H9 (cell line): ENCODE measurements around the gene PLAU. TPM values are rescaled to one million over a fixed set of nuclear protein-coding genes. Genes with fewer than 3 reads are reported as not detected.

Experiments used
- DNase-seq: peaks from one replicate; pipeline ENCODE4 v3.0.0-alpha.2; 2017
- H2AFZ ChIP-seq: one replicate; pipeline ENCODE4 v1.6.1; 2013; ENCODE audit warnings: mild to moderate bottlenecking, low read length, control low read depth, moderate library complexity
- H2AK5ac ChIP-seq: 2 replicates; pipeline ENCODE4 v1.6.1; 2013; ENCODE audit warnings: low read length, control low read depth, mixed read lengths; ENCODE audit not compliant: insufficient read length
- H2BK120ac ChIP-seq: one replicate; pipeline ENCODE4 v1.6.1; 2013; ENCODE audit warnings: low read depth, mild to moderate bottlenecking, low read length, control low read depth, inconsistent platforms; ENCODE audit not compliant: poor library complexity, severe bottlenecking
- H2BK12ac ChIP-seq: 2 replicates; pipeline ENCODE4 v1.6.1; 2013; ENCODE audit warnings: low read length, control low read depth, mixed read lengths, low read depth; ENCODE audit not compliant: insufficient read length
- H2BK15ac ChIP-seq: 2 replicates; pipeline ENCODE4 v1.6.1; 2013; ENCODE audit warnings: low read depth, low read length, control low read depth
- H2BK20ac ChIP-seq: one replicate; pipeline ENCODE4 v1.6.1; 2013; ENCODE audit warnings: low read depth, mild to moderate bottlenecking, low read length, control low read depth, inconsistent platforms; ENCODE audit not compliant: poor library complexity, severe bottlenecking
- H2BK5ac ChIP-seq: 2 replicates; pipeline ENCODE4 v1.6.1; 2013; ENCODE audit warnings: low read length, control low read depth, mixed read lengths; ENCODE audit not compliant: insufficient read length
- H3K14ac ChIP-seq: 2 replicates; pipeline ENCODE4 v1.6.1; 2013; ENCODE audit warnings: low read length, control low read depth; ENCODE audit not compliant: insufficient read depth
- H3K18ac ChIP-seq: 2 replicates; pipeline ENCODE4 v1.6.1; 2013; ENCODE audit warnings: low read depth, mild to moderate bottlenecking, mixed read lengths, low read length, control low read depth; ENCODE audit not compliant: insufficient read length
- H3K23ac ChIP-seq: 2 replicates; pipeline ENCODE4 v1.6.1; 2013; ENCODE audit warnings: low read length, control low read depth, mixed read lengths, low read depth; ENCODE audit not compliant: insufficient read length
- H3K23me2 ChIP-seq: 2 replicates; pipeline ENCODE4 v1.6.1; 2013; ENCODE audit warnings: low read depth, mild to moderate bottlenecking, mixed read lengths, low read length, control low read depth; ENCODE audit not compliant: insufficient read length, poor library complexity, severe bottlenecking
- H3K27ac ChIP-seq: 2 replicates; pipeline ENCODE4 v1.5.1; 2013; ENCODE audit warnings: low read length, control low read depth, mixed read lengths, low read depth; ENCODE audit not compliant: insufficient read length
- H3K27me3 ChIP-seq: 2 replicates; pipeline ENCODE4 v1.6.1; 2013; ENCODE audit warnings: low read length, control low read depth, inconsistent platforms; ENCODE audit not compliant: insufficient read depth
- H3K4ac ChIP-seq: 2 replicates; pipeline ENCODE4 v1.6.1; 2013; ENCODE audit warnings: low read depth, mild to moderate bottlenecking, control low read depth, inconsistent platforms, low read length, moderate library complexity
- H3K4me1 ChIP-seq: 2 replicates; pipeline ENCODE4 v1.6.1; 2013; ENCODE audit warnings: low read length, control low read depth, inconsistent platforms; ENCODE audit not compliant: insufficient read depth
- H3K4me2 ChIP-seq: 2 replicates; pipeline ENCODE4 v1.6.1; 2013; ENCODE audit warnings: low read length, control low read depth, mixed read lengths; ENCODE audit not compliant: insufficient read length, insufficient read depth
- H3K56ac ChIP-seq: 2 replicates; pipeline ENCODE4 v1.6.1; 2013; ENCODE audit warnings: low read depth, mild to moderate bottlenecking, mixed read lengths, low read length, control low read depth; ENCODE audit not compliant: insufficient read length
- H3K79me1 ChIP-seq: 2 replicates; pipeline ENCODE4 v1.6.1; 2013; ENCODE audit warnings: low read depth, mild to moderate bottlenecking, moderate library complexity, low read length, control low read depth, inconsistent platforms; ENCODE audit not compliant: insufficient read depth, poor library complexity, severe bottlenecking
- H3K79me2 ChIP-seq: 2 replicates; pipeline ENCODE4 v1.6.1; 2013; ENCODE audit warnings: low read length, control low read depth, inconsistent platforms; ENCODE audit not compliant: insufficient read depth
- H3K9ac ChIP-seq: 2 replicates; pipeline ENCODE4 v1.6.1; 2013; ENCODE audit warnings: low read length, control low read depth, mixed read lengths; ENCODE audit not compliant: insufficient read length; ENCODE audit errors: extremely low read depth
- H3K9me3 ChIP-seq: one replicate; pipeline ENCODE4 v1.6.1; 2013; ENCODE audit warnings: low read depth, low read length, inconsistent platforms; ENCODE audit not compliant: control insufficient read depth
- H3T11ph ChIP-seq: one replicate; pipeline ENCODE4 v1.6.1; 2013; ENCODE audit warnings: mild to moderate bottlenecking, low read length, control low read depth, inconsistent platforms
- H4K20me1 ChIP-seq: one replicate; pipeline ENCODE4 v1.6.1; 2013; ENCODE audit not compliant: control insufficient read depth, insufficient read length, insufficient read depth
- H4K5ac ChIP-seq: 2 replicates; pipeline ENCODE4 v1.6.1; 2013; ENCODE audit warnings: low read depth, mild to moderate bottlenecking, mixed read lengths, low read length, control low read depth; ENCODE audit not compliant: insufficient read length
- H4K8ac ChIP-seq: replicated peaks from 2 replicates; pipeline ENCODE4 v1.6.1; 2013; ENCODE audit warnings: low read length, control low read depth, mixed read lengths, low read depth; ENCODE audit not compliant: insufficient read length
- H4K91ac ChIP-seq: 2 replicates; pipeline ENCODE4 v1.6.1; 2013; ENCODE audit warnings: low read depth, mild to moderate bottlenecking, moderate library complexity, mixed read lengths, low read length, control low read depth; ENCODE audit not compliant: insufficient read length
- H3K27ac Mint-ChIP-seq, 3 experiments: 2 replicates in 2 of 3; 3 replicates in 1 of 3; pipeline ENCODE4 v1.8.0; 2020 to 2021; ENCODE audit warnings: mixed read lengths in 3 of 3, mild to moderate bottlenecking in 1 of 3, moderate library complexity in 1 of 3
- H3K27me3 Mint-ChIP-seq: 2 replicates; pipeline ENCODE4 v1.8.0; 2021; ENCODE audit warnings: low read depth, mild to moderate bottlenecking, moderate library complexity, mixed read lengths
- H3K36me3 Mint-ChIP-seq, 3 experiments: 2 replicates in 2 of 3; 3 replicates in 1 of 3; pipeline ENCODE4 v1.8.0; 2020 to 2021; ENCODE audit warnings: low read depth in 3 of 3, mixed read lengths in 3 of 3; ENCODE audit not compliant: insufficient read depth in 1 of 3
- H3K4me1 Mint-ChIP-seq, 2 experiments: 2 replicates each; pipeline ENCODE4 v1.8.0; 2020; ENCODE audit warnings: mixed read lengths in 2 of 2
- H3K4me3 Mint-ChIP-seq, 2 experiments: 2 replicates in 1 of 2; 3 replicates in 1 of 2; pipeline ENCODE4 v1.8.0; 2020 to 2021; ENCODE audit warnings: mild to moderate bottlenecking in 2 of 2, mixed read lengths in 2 of 2, moderate library complexity in 1 of 2
- H3K9me3 Mint-ChIP-seq, 2 experiments: 2 replicates in 1 of 2; 3 replicates in 1 of 2; pipeline ENCODE4 v1.8.0; 2020; ENCODE audit warnings: mild to moderate bottlenecking in 2 of 2, mixed read lengths in 2 of 2, moderate library complexity in 1 of 2
- WGBS: extraction: QIAGEN DNeasy Blood & Tissue Kit; methylation state at CpG from one replicate; pipeline ENCODE4 v1.1.7; 2013; ENCODE audit warnings: missing lambda C conversion rate, low lambda C conversion rate, mixed read lengths; ENCODE audit not compliant: insufficient read length; ENCODE audit errors: extremely low coverage; 5-methylcytosine and 5-hydroxymethylcytosine counted together
- total RNA-seq: library from RNA; stranded (reverse); gene quantifications from 2 replicates; pipeline ENCODE4 v1.2.1, GENCODE V29; 2021
- TF ChIP-seq, protein P1 (sequence below): fragments of 200-600 bp; sonication (generic); conservative IDR thresholded peaks from 3 replicates; pipeline ENCODE4 v1.8.0; 2021; ENCODE audit warnings: antibody characterized with exemption, mild to moderate bottlenecking

Gene PLAU
- total RNA-seq, 1 experiment from 2014 or later: 15.0 TPM

DNA sequence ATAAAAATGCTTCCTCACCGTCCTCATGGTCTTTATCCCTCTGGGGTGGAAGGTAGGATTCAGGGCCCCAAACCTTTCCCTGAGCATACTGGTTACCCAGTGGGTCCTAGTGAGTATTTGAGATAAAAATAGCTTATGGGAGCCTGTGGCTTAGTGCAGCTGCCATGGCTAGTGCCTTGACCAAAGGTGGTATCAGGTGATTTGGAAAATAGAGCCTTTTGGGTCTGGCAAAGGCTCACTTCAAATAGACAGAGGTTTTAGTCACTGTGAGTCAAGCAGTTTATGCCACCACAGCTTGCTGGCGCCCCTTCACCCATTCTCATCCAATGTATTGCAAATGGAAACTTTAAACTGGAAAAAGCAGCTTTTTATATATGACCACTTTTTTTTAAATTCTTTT, 30.4 kb downstream of the PLAU start:
- no peak overlapping the region for H4K5ac ChIP-seq
- no peaks in the 10 kb centered on the region for H3K4me1 ChIP-seq
- no peak overlapping the region for H3K18ac ChIP-seq
- no peak overlapping the region for H4K8ac ChIP-seq
- no peak overlapping the region for H2BK120ac ChIP-seq
- Mint-ChIP-seq H3K27ac (no peak overlapping the region), H3K4me3 (no peak overlapping the region), H3K36me3 (peaks cover 7 to 12% (median 10%) of the 10 kb centered on the region in 3 experiments; a peak in 6 of 7 replicates), H3K9me3 (peaks cover 11 to 15% of the 10 kb centered on the region in 2 experiments), H3K27me3 (peaks cover 7% of the 10 kb centered on the region), H3K4me1 (peaks cover 6 to 12% of the 10 kb centered on the region in 2 experiments)
- no peaks in the 10 kb centered on the region for H3K27me3 ChIP-seq
- no peaks in the 10 kb centered on the region for H3K79me2 ChIP-seq
- H2BK12ac ChIP-seq: no peak overlapping the region
- H2AK5ac ChIP-seq: no peak overlapping the region
- H3T11ph ChIP-seq: no peak overlapping the region
- WGBS: no CpG with 5 or more reads among the region's 2 CpGs
- H2BK15ac ChIP-seq: no peak overlapping the region
- no peak overlapping the region for H2AFZ ChIP-seq
- H4K91ac ChIP-seq: no peak overlapping the region
- no peak overlapping the region for H3K56ac ChIP-seq
- no peak overlapping the region for H3K14ac ChIP-seq
- H3K9ac ChIP-seq: no peak overlapping the region
- no peak overlapping the region for H3K4me2 ChIP-seq
- TF ChIP-seq, protein P1, sequence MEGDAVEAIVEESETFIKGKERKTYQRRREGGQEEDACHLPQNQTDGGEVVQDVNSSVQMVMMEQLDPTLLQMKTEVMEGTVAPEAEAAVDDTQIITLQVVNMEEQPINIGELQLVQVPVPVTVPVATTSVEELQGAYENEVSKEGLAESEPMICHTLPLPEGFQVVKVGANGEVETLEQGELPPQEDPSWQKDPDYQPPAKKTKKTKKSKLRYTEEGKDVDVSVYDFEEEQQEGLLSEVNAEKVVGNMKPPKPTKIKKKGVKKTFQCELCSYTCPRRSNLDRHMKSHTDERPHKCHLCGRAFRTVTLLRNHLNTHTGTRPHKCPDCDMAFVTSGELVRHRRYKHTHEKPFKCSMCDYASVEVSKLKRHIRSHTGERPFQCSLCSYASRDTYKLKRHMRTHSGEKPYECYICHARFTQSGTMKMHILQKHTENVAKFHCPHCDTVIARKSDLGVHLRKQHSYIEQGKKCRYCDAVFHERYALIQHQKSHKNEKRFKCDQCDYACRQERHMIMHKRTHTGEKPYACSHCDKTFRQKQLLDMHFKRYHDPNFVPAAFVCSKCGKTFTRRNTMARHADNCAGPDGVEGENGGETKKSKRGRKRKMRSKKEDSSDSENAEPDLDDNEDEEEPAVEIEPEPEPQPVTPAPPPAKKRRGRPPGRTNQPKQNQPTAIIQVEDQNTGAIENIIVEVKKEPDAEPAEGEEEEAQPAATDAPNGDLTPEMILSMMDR: no peak
- H4K20me1 ChIP-seq: no peaks in the 10 kb centered on the region
- no peak overlapping the region for H2BK20ac ChIP-seq
- no peaks in the 10 kb centered on the region for H3K23me2 ChIP-seq
- H3K9me3 ChIP-seq: no peaks in the 10 kb centered on the region
- no peak overlapping the region for H3K23ac ChIP-seq
- H2BK5ac ChIP-seq: no peak overlapping the region
- H3K4ac ChIP-seq: no peak overlapping the region
- no peak for DNase-seq
- H3K79me1 ChIP-seq: no peaks in the 10 kb centered on the region
- H3K27ac ChIP-seq: no peak overlapping the region
